HG02885 (cell line): ENCODE data around the gene ATXN7L1.
A peak's percentile ranks its signal among the peaks of the same experiment; 100 is the strongest.

Experiments
- ATAC-seq: cut with Tn5 transposase; IDR thresholded peaks from one replicate; pipeline ENCODE4 v1.9.1; 2021; ENCODE audit warnings: mild to moderate bottlenecking; ENCODE audit not compliant: unreplicated experiment, poor library complexity

ATXN7L1 gene

DNA sequence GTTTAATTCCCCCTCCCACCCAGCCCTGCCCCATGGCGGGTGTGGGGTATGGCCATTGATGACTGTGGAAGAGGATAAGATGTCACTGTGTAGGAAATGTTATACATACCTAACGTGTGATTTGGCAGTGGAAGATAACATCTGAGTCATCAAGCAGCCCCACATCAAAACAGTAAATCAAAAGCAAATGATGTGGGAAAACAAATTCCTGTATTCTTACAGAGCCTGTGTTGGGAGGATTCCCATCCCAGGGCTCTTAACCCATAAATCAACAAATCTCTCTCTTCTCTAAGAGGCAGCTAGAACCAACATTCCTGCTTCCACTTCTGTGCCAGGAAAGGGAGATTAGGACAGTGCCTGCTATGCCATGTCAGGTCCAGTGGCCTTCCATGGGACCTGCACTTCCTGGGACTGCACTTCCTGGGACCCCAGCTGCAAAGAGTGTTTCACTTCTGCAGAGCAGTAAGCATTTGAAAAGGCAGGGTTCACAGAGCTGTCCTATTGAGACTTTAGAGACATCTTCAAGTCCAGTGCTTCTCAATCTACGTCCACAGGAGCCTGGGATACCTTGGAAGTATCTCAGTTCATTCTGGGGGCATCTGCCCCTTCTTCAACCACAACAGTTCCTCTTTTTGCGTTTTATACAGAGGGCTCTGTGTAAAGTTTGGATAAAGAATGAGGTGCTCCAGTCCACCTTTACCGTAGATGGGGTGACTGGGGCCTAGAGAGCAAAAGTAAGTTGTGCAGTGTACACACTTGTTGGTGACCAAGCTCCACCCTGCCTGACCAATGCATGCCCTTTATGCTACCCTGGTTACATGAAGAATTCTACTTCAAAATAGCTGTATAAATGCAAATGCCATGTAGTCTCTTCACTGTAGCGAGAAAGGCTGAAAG lies 45.7 kb downstream of the ATXN7L1 start:
- no peak for ATAC-seq

DNA sequence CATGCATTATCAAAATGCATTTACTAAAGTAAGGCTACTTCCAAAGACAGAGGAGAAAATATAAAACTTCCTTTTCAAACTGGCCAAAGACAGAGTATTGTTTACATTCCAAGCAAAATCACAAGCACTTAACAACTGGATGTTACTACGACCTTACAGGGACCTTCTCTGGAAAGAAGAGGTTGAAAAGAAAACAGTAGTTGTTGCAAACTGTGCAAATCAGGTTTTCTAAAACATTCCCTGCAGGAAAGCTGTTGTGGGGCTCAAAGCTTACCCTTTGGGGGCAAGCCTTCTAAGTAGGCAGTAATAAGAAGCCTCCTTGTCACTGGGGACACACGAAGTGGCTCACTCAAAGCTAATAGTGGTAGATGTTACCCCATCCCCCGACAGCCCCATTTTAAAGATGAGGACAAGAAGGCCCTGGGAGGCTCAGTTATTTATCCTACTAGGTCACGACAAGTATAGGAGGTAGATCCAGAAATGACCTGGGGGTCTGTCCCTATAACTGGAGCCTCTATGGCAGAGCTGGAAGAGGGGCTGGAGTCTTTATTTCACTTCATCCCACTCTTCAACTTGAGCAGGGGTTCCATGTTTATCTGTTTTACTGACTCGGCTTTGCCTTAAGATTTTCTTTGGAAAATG lies 46.6 kb downstream of the ATXN7L1 start:
- no peak for ATAC-seq

DNA sequence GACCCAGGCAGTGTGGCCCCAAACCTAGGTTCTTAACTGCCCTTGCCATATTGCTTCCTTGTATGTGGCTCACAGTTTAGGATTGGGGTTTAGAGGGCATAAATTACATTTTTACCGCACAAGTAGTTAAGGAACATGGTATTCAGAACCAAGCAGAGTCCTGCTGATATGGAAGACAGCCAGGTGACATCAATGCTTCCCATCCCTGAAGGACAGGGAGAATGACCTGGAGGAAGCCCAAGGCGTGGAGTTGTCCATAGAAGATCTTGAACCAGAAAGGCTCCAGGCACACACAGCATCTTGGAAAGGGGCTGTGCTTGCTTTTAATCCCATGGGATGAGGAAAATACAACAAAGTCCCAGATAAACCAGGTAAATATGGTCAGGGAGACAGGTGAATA lies 48.3 kb downstream of the ATXN7L1 start:
- ATAC-seq: no peak

DNA sequence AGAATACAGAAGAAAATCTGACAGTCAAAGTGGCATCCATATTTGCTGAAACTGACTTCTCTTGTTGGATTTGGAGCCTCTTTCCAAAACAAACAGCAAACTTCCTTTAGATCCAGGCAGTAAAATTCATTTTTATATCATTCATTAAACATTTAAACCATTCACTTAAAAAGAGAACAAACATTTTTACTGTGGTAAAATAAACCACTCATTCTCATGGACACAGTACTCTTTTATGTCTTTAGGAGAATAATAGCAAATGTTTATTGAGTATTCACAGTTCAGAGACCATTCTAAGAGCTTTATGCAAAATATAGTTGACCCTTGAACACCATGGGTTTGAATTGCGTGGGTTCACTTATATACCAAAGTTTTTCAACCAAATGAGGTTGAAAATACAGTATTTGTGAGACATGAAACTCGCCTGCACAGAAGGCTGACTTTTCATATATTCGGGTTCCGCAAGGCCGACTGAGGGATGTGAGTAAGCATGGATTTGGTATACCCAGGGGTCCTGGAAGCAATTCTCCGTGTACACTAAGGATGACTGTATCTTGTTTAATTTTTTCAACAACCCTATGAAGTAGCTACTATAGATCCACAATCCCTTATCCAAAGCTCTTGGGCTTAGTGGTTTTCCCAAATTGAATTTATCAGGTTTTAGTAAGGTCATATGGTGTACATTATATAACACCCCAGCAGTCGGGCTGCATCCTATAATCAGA lies 49.1 kb downstream of the ATXN7L1 start:
- no peak for ATAC-seq

DNA sequence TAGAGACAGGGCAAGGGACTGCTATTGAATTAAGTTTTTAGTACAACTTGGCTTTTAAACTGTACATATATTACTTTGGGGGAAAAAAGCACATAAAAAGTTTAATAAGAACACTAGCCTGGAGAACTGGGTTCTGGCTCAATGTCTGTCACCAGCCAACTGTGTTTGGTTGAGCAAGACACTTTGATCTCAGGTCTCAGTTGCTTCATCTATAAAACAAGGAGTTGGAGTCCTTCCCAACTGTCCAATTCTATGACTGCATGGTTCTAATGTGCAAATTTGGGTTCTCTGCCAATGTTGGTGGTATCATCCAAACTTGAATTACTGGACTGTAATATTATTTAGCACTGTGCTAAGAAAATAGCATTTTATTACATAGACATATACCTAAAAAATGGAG lies 50.3 kb downstream of the ATXN7L1 start:
- no peak for ATAC-seq

DNA sequence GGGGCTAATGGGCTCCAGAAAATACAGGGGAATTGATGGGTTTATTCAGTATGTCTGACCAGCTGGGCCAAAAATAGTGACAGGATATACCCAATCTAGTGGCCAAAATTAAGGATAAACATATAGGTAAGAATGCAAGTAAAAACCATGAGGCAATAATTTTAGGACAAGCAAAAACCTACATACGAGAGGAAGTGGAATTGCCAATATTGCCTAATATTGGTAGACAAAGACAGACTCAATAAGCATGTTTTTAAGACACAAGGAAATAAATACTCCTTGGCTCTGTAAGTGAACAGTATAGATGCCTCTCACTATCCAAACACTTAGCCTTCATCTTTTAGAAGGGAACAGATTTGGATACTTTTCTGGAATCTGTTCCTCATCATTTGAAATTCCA lies 51.0 kb downstream of the ATXN7L1 start:
- no peak for ATAC-seq

DNA sequence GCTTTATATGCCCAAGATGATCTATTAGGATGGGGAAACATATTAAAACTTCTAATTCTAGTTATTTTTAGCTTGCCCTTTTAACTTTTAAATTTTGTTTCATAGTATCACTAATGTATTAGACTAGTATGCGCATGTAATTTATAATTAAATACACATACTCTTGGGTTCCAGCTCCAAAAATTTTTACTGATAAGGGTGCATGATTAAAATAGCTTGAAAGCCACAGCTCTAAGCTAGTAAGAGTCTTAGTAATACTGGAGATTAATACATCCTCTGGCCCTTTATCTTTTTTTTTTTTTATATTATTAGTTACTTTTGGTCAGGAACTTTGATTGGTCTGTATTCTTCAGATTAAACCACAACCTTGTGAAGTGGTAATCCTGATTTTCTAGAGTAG lies 53.6 kb downstream of the ATXN7L1 start:
- ATAC-seq: no peak

DNA sequence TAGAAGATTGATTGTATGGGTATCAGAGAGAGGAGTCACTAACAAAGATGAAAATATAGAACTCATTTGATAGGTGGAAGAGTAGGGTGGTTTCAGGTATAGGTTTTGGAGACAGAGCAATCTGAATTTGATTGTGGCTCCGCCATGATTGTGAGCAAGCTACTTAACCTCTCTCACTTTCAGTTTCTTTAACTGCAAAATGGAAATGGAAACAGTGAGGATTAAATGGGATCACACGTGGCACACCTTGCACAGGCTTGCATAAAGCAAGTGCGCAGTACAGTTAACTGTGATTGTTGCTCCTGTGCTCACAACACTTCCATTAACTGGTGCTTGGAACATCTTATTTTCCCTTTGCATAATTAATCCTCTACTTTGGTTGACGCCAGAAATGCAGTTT lies 54.9 kb downstream of the ATXN7L1 start:
- ATAC-seq: no peak

DNA sequence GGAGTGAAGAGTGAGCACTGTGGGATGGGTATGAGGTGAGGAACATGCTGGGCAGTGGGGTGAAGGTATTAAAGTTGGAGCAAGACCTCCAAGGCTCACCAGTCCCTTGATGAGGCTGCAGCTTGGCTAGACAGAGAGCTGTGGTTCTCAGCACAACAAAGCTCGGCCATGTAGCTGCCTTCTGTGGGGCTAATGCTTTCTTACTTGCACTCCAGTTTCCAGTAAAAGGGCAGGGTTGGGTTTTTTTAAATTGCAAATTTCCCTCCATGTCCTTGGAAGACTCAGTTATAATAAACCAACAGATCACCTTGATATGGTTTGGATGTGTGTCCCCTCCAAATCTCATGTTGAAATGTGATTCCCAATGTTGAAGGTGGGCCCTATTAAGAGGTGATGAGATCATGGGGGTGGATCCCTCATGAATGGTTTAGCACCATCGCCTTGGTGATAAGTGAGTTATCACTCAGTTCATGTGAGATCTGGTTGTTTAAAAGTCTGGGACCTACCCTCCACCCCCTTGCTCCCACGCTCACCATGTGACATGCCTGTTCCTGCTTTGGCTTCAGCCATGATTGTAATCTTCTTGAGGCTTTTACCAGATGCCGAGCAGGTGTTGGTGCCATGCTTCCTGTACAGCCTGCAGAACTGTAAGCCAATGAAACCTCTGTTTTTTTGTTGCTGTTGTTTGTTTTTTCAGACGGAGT lies 55.9 kb downstream of the ATXN7L1 start:
- no peak for ATAC-seq

DNA sequence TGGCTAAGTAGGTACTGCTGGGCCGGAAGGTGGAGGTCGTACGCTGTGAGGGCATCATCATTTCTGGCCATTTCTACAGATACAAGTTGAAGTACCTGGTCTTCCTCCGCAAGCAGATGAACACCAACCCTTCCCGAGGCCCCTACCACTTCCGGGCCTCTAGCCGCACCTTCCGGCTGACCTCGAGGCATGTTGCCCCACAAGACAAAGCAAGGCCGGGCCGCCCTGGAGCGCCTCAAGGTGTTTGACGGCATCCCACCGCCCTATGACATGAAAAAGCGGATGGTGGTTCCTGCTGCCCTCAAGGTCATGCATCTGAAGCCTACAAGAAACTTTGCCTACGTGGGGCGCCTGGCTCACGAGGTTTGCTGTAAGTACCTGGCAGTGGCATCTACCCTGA lies 56.8 kb downstream of the ATXN7L1 start:
- no peak for ATAC-seq

DNA sequence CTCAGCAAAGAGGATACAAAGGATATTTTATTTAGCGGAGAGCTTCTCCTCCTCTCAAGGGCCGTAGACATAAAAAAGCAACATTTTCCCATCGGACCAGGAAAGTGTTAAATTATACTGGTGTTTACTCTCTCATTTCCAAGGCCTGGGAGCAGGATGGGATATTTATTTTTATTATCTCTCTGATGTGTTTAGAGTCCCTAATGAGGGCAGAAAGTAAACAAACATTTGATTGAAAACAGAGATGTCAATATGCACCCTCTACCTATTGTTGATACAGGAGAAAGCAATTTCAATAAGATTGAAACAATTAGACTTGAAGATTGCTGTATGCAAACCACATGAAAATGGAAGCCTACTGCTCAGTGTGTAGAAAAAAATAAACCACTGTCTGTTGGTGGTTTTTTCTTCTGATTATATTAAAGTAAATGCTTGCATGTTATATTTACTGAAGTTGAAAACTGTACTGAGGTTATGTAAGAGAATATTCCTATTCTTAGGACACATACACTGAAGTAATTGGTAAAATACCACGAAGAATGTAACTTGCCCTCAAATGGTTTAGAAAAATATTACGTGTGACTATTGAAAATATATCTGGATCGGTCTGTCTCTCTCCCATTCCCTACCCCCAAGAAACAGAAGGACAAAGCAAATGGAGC lies 59.3 kb downstream of the ATXN7L1 start:
- ATAC-seq: no peak

DNA sequence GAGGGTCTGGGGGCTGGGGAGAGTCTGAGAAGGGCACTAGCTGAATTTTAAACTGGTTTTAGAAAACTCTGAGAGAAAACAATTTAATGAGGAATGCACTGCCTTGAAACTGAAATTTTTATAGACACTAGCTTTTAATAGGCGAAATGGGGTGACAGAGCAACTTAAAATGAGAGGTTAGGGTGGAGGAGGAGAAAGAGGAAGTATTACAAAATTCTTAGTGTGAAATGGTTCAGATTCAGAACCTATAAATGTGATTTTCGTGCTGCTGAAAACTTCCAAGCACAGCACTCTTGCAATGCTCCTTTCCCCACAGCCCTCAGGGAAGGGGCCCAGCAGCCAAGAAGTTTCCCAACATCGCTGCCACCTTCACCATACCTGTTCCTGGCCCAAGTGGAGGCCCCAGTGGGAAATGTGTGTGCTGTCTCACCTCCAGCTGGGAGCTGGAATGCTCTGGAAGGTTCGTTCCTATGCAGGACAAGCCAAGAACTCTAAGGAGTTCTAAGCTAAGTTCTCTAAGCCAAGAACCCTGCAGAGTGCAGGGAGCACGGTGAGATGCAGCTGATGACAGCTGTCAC lies 60.0 kb downstream of the ATXN7L1 start:
- no peak for ATAC-seq

DNA sequence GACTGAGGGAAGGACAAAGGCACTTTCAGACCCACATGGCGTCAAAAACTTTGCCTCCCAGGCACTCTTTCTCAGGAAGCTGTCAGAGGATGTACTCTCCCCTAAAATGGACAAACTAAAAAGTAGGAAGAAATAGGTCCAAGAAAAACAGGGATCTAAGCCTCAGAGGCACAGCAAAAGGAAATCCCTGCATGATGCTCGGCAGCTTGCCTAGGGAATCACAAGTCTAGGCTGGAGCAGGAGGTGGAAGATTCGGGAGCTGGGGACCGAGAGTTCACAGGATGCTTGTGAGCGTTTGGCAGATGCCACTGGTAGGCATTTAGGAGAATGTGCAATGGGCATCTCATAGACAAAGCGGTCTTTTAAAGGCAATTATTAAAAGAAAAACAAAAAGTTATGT lies 60.8 kb downstream of the ATXN7L1 start:
- ATAC-seq: no peak

DNA sequence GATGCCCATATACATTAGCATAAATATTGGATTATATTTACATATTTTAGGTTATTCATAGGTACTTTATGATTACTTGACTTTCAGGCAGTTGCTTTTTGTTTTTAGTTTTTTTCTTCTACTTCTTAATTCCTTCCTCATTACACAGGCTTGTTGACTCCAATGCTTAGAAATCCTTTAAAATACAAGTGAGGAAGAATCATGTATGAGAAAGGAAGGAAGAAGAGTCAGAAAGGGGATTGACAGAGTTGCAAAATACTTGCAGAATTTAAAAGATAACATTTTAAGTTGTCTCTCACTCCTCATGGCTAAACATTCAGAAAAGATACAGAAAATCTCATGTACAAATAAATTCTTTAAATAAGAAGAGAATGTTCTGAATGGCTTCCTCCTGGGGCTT lies 61.9 kb downstream of the ATXN7L1 start:
- no peak for ATAC-seq

DNA sequence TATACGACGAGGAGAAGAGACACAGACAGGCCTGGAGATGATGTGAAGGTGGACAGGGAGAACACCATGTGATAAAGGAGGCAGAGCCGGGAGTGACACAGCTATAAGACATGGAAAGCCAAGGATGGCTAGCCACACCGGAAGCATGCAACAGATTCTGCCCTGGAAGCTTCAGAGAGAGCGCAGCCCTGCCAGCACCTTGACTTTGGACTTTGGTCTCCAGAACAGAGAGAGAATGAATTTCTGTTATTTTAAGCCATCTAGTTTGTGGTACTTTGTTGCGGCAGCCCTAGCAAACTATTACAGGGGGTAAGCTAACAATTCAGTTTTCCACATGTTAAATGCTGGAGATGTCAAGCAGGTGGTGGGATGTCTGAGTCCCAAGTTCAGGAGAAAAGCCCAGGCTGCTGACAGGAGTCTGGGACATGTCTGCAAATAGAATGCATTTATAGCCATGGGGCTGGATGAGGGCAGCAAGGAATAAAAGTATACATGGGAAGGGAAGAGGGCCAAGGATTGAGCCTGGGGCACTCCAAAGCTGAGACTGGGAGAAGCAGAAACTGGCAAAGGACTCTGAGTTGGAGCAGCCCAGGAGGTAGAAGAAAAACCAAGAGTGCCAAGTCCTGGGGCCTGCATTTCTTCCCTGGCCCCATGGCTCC lies 65.1 kb downstream of the ATXN7L1 start:
- no peak for ATAC-seq

DNA sequence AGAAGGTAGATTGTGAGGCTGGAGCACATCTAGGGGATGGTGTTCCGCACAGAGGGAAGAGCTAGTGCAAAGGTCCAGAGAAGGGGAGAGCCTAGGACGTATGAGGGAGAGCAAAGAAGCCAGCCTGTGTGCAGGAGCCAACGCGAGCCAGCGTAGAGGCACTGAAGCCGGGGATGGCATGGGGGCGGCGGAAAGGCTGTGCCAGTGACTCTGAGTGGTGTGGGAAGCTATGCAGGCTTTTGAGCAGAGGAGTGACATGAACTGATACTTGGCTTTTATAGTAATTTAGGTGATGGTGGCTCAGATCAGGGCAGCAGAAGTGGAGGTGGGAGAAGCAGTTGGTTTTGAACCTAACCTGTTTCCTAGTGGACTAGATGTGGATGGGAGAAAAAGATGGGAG lies 65.8 kb downstream of the ATXN7L1 start:
- no peak for ATAC-seq

DNA sequence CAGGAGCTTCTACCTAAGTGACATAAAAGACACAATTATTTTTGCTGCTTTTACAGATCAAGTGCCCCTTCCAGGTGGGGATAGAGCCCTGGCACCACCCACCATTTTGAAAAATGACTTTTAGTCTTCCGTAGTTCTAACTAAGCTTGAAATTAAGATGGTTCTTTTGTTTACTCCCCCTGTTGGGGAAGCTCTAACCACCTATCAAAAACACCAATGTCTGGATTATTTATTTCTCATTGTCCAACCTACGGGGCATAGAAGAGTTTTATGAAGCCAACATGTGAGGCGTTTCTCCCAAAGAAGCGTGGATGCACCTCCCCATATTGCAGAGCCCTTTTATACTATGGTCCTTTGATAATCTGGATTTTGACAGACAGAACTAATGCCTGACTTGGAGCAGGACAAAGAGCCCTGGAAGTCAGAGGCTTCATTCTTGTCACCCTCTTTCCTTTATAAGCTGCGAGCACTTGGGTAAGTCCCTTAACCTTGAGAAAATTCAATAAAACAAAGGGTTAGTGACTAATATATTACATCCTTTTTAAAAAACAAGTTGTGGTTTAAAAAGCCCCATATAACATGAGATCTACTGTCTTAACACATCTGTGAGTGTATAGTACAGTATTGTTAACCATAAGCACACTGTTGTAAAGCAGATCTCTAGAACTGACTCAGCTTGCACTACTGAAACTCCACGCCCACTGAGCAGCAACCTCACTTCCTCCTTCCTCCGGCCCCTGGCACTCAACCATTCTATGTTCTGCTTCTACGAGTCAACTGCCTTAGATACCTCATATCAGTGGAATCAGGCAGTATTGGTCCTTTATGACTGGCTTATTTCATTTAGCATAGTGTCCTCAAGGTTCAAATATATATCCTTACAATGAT lies 67.5 kb downstream of the ATXN7L1 start:
- peak; percentile 97 for ATAC-seq

DNA sequence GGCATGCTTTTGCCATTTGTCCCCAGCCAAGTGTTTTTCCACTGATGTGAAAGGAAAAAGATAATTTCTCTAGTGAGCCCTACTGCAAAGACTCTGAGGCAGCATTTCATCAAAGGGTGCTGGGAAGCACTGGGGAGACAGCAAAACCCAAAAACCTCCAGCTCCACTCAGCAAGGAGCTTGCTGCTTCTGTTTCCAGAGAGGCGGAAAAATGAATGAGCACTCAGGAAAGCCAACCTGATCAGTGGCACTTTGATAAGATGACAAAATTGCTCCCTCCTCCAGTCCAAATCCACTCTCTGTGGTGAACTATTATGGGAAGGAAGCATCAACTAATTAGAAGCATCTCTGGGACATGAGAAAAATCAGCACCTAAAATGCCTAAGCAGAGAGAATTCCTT lies 68.2 kb downstream of the ATXN7L1 start:
- ATAC-seq: no peak

DNA sequence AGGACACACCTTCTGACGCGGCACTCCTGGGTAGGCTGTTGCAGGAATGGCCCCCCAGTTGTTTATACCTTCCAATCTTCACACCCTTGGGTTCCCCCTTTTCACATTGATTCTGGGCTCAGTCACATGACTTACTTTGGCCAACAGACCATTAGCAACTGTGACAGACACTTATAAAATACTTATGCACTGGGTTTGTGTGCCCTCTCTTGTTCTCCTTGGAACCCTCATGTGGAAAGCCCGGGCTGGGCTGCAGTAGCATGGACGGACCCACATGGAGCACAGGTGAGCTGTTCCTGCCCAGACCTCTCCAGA lies 69.0 kb downstream of the ATXN7L1 start:
- no peak for ATAC-seq
